Measurements from ENCODE around the gene RFT1.

The RFT1 gene

DNA sequence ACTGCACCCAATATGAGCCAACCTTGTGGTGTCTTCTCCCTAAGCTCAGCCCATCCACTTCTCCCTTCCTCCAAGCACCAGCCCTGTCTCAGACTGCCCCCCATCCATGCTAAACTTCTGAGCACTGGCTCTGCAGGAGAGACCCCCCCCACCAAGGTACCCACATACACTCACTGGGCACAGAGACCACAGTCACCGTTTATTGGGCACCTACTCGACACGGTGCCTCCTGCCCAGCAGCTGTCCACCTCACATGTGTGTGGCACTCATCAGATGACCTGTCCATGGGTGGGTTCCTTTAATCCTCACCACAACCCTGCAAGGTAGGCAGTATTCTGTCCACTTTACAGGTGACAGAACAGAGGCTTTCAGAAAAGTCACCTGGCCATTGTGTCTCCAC lies 62.1 kb downstream of the RFT1 start:
- Histone ChIP-seq H3K18ac (ENCODE audit: low read length) (no peak overlapping the region), H4K91ac (ENCODE audit: low read depth, low read length) (no peak overlapping the region), H3K23ac (ENCODE audit: low read length) (no peak overlapping the region), H3K79me2 (ENCODE audit: control insufficient read depth, insufficient read depth, low read length, poor library complexity) (no peaks in the 10 kb centered on the region), H4K8ac (ENCODE audit: low read depth, low read length) (no peak overlapping the region), H3K14ac (ENCODE audit: low read length) (no peak overlapping the region), H3K79me1 (ENCODE audit: low read length) (no peaks in the 10 kb centered on the region), H3K4ac (ENCODE audit: low read depth, low read length) (no peak overlapping the region), H3K4me2 (ENCODE audit: low read length) (no peak overlapping the region), H2AK5ac (ENCODE audit: low read length) (no peak overlapping the region), H3K9ac (ENCODE audit: low read length) (no peak overlapping the region), H4K12ac (ENCODE audit: low read depth, low read length) (no peak overlapping the region), H3K4me3 (ENCODE audit: low read depth, low read length) (no peak overlapping the region), H3K27me3 (ENCODE audit: insufficient read depth, low read length) (no peaks in the 10 kb centered on the region), H3K9me3 (ENCODE audit: insufficient read depth, low read depth, low read length) (no peaks in the 10 kb centered on the region), H2BK5ac (ENCODE audit: low read depth, low read length, poor library complexity) (no peak overlapping the region), H3K36me3 (ENCODE audit: control insufficient read depth in 1 of 2, insufficient read depth in 2 of 2, low read length in 2 of 2) (no peaks in the 10 kb centered on the region), H3K27ac (ENCODE audit: low read depth, low read length) (no peak overlapping the region), H2BK120ac (ENCODE audit: insufficient read depth, low read length, poor library complexity) (no peak overlapping the region), H3K4me1 (ENCODE audit: control insufficient read depth in 1 of 2, insufficient read depth in 2 of 2, low read length in 2 of 2) (peaks cover 4 to 6% of the 10 kb centered on the region in 2 experiments), H2AFZ (ENCODE audit: insufficient read depth, low read length, poor library complexity) (no peak overlapping the region), H2BK12ac (ENCODE audit: low read length) (no peak overlapping the region)
- DNase-seq = no peak
- WGBS (ENCODE audit: extremely low coverage, insufficient coverage, insufficient read length) = no CpG with 5 or more reads among the region's 3 CpGs

DNA sequence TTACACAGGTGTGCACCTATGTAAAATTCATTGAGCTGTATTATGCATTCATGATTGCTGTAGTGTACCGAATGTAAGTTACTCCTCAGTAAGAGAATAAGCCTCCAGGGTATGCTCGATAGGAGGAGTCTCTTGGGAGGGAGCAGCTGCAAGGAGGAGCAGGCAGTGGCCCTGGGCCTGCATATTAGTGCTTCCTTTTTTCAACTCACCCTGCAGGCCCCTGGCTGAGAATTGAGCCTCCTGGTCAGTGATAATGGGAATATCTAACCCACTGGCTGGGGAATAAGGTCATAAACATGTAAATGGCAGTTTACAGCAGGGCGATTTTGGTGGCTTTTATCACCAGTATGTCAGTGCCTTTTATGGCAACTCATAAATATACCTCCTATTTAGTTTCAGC lies 62.7 kb downstream of the RFT1 start:
- no peak overlapping the region for H3K4me3 ChIP-seq (ENCODE audit: low read depth, low read length)
- no peak overlapping the region for H3K9ac ChIP-seq (ENCODE audit: low read length)
- H3K9me3 ChIP-seq (ENCODE audit: insufficient read depth, low read depth, low read length) = no peaks in the 10 kb centered on the region
- H3K18ac ChIP-seq (ENCODE audit: low read length) = no peak overlapping the region
- no peak overlapping the region for H2BK12ac ChIP-seq (ENCODE audit: low read length)
- H3K27ac ChIP-seq (ENCODE audit: low read depth, low read length) = no peak overlapping the region
- H3K23ac ChIP-seq (ENCODE audit: low read length) = no peak overlapping the region
- no peak for DNase-seq
- no peak overlapping the region for H4K12ac ChIP-seq (ENCODE audit: low read depth, low read length)
- no CpG with 5 or more reads among the region's 3 CpGs for WGBS (ENCODE audit: extremely low coverage, insufficient coverage, insufficient read length)
- no peak overlapping the region for H2AK5ac ChIP-seq (ENCODE audit: low read length)
- no peaks in the 10 kb centered on the region for H3K36me3 ChIP-seq (ENCODE audit: control insufficient read depth in 1 of 2, insufficient read depth in 2 of 2, low read length in 2 of 2)
- peaks cover 3 to 4% of the 10 kb centered on the region in 2 experiments for H3K4me1 ChIP-seq (ENCODE audit: control insufficient read depth in 1 of 2, insufficient read depth in 2 of 2, low read length in 2 of 2)
- H3K14ac ChIP-seq (ENCODE audit: low read length) = no peak overlapping the region
- no peak overlapping the region for H4K8ac ChIP-seq (ENCODE audit: low read depth, low read length)
- no peak overlapping the region for H3K4me2 ChIP-seq (ENCODE audit: low read length)
- H3K27me3 ChIP-seq (ENCODE audit: insufficient read depth, low read length) = no peaks in the 10 kb centered on the region
- H3K79me1 ChIP-seq (ENCODE audit: low read length) = no peaks in the 10 kb centered on the region
- no peak overlapping the region for H4K91ac ChIP-seq (ENCODE audit: low read depth, low read length)
- no peaks in the 10 kb centered on the region for H3K79me2 ChIP-seq (ENCODE audit: control insufficient read depth, insufficient read depth, low read length, poor library complexity)
- H2BK120ac ChIP-seq (ENCODE audit: insufficient read depth, low read length, poor library complexity) = no peak overlapping the region
- no peak overlapping the region for H2BK5ac ChIP-seq (ENCODE audit: low read depth, low read length, poor library complexity)
- H3K4ac ChIP-seq (ENCODE audit: low read depth, low read length) = no peak overlapping the region
- H2AFZ ChIP-seq (ENCODE audit: insufficient read depth, low read length, poor library complexity) = no peak overlapping the region

DNA sequence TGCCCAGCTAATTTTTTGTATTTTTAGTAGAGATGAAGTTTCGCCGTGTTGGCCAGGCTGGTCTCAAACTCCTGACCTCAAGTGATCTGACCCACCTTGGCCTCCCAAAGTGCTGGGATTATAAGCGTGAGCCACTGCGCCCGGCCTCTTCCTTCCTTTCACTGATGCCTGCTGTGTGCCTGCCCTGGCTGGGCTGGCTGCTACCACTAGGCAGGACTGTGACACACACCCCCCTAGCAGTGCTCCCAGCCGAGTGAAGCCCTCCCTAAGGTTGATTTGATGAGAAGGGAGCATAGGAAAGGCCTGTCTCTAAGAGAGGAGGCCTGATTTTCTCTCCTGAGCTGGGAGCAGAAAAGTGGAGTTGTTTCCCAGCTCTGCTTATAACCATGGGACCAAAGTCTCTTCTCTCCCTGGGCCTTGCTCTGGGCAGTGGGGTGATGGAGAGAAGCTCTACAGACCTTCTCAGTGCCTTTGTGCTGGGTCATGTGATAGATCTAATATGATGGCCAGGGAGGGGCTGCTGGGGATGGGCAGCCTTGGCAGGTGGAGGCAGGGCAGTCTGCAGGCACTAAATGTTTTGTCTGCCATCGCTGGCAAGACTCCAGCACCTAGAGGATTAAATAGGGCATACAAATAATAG lies 64.3 kb downstream of the RFT1 start:
- no peak for DNase-seq
- no peak overlapping the region for H3K9ac ChIP-seq (ENCODE audit: low read length)
- no peak overlapping the region for H3K4me3 ChIP-seq (ENCODE audit: low read depth, low read length)
- H3K79me2 ChIP-seq (ENCODE audit: control insufficient read depth, insufficient read depth, low read length, poor library complexity) = no peaks in the 10 kb centered on the region
- H3K4ac ChIP-seq (ENCODE audit: low read depth, low read length) = no peak overlapping the region
- H2AK5ac ChIP-seq (ENCODE audit: low read length) = no peak overlapping the region
- no CpG with 5 or more reads among the region's 7 CpGs for WGBS (ENCODE audit: extremely low coverage, insufficient coverage, insufficient read length)
- H4K91ac ChIP-seq (ENCODE audit: low read depth, low read length) = no peak overlapping the region
- H3K36me3 ChIP-seq (ENCODE audit: control insufficient read depth in 1 of 2, insufficient read depth in 2 of 2, low read length in 2 of 2) = no peaks in the 10 kb centered on the region
- no peaks in the 10 kb centered on the region for H3K27me3 ChIP-seq (ENCODE audit: insufficient read depth, low read length)
- no peak overlapping the region for H4K12ac ChIP-seq (ENCODE audit: low read depth, low read length)
- H3K14ac ChIP-seq (ENCODE audit: low read length) = no peak overlapping the region
- no peak overlapping the region for H2AFZ ChIP-seq (ENCODE audit: insufficient read depth, low read length, poor library complexity)
- no peak overlapping the region for H2BK5ac ChIP-seq (ENCODE audit: low read depth, low read length, poor library complexity)
- H2BK120ac ChIP-seq (ENCODE audit: insufficient read depth, low read length, poor library complexity) = no peak overlapping the region
- H3K18ac ChIP-seq (ENCODE audit: low read length) = no peak overlapping the region
- H4K8ac ChIP-seq (ENCODE audit: low read depth, low read length) = no peak overlapping the region
- H3K23ac ChIP-seq (ENCODE audit: low read length) = no peak overlapping the region
- H3K79me1 ChIP-seq (ENCODE audit: low read length) = no peaks in the 10 kb centered on the region
- H2BK12ac ChIP-seq (ENCODE audit: low read length) = no peak overlapping the region
- H3K4me2 ChIP-seq (ENCODE audit: low read length) = no peak overlapping the region
- H3K27ac ChIP-seq (ENCODE audit: low read depth, low read length) = no peak overlapping the region
- no peaks in the 10 kb centered on the region for H3K4me1 ChIP-seq (ENCODE audit: control insufficient read depth in 1 of 2, insufficient read depth in 2 of 2, low read length in 2 of 2)
- no peaks in the 10 kb centered on the region for H3K9me3 ChIP-seq (ENCODE audit: insufficient read depth, low read depth, low read length)

DNA sequence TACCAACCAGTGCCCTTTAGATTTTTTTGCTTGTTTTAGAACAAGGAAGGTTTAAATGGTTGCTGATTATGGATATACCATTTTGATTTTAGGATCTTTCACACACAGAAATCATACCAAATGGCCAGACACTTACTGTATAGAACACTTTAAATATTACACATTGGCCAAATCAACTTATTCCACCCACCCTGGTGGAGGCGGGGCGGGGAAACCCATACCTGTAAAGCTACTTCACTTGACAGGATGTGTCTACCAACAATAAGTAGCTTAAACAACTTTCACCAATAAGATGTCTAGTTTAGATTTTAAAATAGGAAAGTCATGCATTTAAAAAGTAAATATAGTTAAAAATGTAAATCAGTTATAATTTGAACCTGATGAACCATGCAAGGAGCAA lies 67.3 kb downstream of the RFT1 start:
- Histone ChIP-seq H3K79me1 (ENCODE audit: low read length) (no peaks in the 10 kb centered on the region), H3K4me2 (ENCODE audit: low read length) (no peak overlapping the region), H2AFZ (ENCODE audit: insufficient read depth, low read length, poor library complexity) (no peak overlapping the region), H3K27ac (ENCODE audit: low read depth, low read length) (no peak overlapping the region), H2BK12ac (ENCODE audit: low read length) (no peak overlapping the region), H3K14ac (ENCODE audit: low read length) (no peak overlapping the region), H3K36me3 (ENCODE audit: control insufficient read depth in 1 of 2, insufficient read depth in 2 of 2, low read length in 2 of 2) (no peaks in the 10 kb centered on the region), H2BK120ac (ENCODE audit: insufficient read depth, low read length, poor library complexity) (no peak overlapping the region), H3K4ac (ENCODE audit: low read depth, low read length) (no peak overlapping the region), H3K4me3 (ENCODE audit: low read depth, low read length) (no peak overlapping the region), H4K8ac (ENCODE audit: low read depth, low read length) (no peak overlapping the region), H3K9ac (ENCODE audit: low read length) (no peak overlapping the region), H4K12ac (ENCODE audit: low read depth, low read length) (no peak overlapping the region), H3K23ac (ENCODE audit: low read length) (no peak overlapping the region), H3K4me1 (ENCODE audit: control insufficient read depth in 1 of 2, insufficient read depth in 2 of 2, low read length in 2 of 2) (no peaks in the 10 kb centered on the region), H4K91ac (ENCODE audit: low read depth, low read length) (no peak overlapping the region), H3K27me3 (ENCODE audit: insufficient read depth, low read length) (no peaks in the 10 kb centered on the region), H2AK5ac (ENCODE audit: low read length) (no peak overlapping the region), H3K18ac (ENCODE audit: low read length) (no peak overlapping the region), H3K9me3 (ENCODE audit: insufficient read depth, low read depth, low read length) (no peaks in the 10 kb centered on the region), H3K79me2 (ENCODE audit: control insufficient read depth, insufficient read depth, low read length, poor library complexity) (no peaks in the 10 kb centered on the region), H2BK5ac (ENCODE audit: low read depth, low read length, poor library complexity) (no peak overlapping the region)
- DNase-seq = no peak
- WGBS (ENCODE audit: extremely low coverage, insufficient coverage, insufficient read length) = no CpG with 5 or more reads among the region's 2 CpGs
